GM21717 (cell line): ENCODE results near the gene DCLK3.
A peak's percentile ranks its signal among the peaks of the same experiment; 100 is the strongest.

ENCODE experiments used
- ATAC-seq: cut with Tn5 transposase; IDR thresholded peaks from one replicate; pipeline ENCODE4 v1.9.1; 2021; ENCODE audit warnings: mild to moderate bottlenecking, moderate library complexity; ENCODE audit not compliant: unreplicated experiment

Gene DCLK3

DNA sequence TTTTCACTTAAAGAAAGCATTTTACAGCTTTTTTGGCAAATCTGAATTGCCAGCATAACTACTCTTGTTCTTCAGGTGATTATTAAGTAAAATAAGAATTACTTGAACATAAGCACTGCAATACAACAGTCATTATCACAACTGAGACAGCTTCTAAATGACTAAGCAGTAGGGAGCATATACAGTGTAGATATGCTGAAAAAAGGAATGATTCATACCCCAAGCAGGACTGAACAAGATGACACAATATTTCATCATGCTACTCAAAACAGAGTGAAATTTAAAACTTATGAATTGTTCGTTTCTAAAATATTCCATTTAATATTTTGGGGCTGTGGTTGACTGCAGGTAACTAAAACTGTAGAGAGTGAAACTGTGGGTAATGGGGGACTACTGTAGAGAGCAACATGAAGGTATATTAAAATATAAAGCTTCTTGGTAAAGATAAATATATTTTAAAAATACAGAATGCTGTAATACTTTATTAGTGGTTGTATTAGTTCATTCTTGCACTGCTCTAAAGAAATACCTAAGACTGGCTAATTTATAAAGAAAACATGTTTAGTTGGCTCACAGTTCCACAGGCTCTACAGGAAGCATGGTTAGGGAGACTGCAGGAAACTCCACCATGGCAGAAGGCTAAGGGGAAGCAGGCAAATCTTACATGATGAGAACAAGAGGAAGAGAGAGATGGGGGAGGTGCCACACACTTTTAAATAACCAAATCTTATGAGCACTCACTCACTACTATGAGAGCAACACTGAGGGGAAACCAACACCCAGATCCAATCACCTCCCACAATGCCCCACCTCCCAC is 84.8 kb downstream of the DCLK3 start:
- ATAC-seq = peak; percentile 66

DNA sequence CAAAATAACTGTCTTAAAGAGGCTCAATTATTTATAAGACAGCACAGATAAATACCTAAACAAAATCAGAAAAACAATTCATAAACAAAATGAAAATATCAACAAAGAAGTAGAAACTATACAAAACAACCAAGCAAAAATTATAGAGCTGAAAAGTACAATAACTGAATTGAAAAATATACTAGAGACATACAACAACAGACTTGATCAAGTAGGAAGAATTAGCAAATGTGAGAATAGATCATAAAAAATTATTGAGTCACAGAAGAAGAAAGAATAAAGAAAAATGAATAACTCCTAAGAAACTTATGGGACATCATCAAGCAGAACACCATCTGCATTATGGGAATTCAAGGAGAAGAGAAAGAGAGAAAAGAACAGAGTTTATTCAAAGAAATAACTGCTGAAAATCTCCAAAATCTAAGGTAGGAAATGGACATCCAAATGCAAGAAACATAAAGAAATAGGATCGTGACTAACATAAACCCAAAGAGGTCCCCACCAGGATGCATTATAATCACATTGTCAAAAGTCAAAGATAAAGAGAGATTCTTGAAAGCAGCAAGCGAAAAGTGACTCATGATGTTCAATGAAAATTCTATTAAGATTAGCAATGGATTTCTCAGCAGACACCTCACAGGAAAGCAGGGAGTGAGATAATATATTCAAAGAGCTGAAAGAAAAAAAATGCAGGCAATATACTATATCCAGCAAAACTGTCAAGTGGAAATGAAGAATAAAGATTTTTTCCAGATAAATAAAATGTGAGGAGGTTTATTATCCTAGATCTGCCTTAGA is 85.9 kb downstream of the DCLK3 start:
- no peak for ATAC-seq

DNA sequence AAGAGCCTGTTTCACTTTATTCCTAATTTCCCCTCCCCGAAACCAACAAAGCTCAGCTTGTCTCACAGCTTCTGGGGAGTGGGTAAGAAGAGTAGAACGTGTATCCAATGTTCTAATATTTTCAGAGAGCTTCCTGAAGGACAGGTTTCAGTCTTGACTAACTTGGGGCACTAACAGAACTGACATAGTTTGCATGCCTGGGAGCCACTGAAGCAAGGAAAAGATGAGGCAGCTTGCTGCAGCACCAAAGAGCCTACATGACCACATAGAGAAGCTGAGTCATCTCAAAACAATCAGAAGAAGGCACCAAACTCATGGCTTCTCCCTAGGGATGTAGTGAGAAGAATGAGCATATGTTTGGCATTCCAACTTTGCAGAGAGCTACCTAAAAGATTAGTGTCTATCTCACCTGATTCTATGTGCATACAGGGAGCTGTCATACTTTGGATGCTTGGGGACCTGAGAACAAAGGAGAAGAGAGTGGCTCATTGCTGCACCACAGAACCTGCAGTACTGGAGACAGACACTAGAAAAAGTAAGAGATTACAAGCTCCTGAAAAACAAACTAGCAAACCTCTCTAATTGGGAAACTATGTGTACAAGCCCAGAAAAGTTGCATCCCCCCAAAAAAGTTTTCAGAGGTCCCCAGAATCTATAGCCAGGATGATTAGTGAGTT is 86.9 kb downstream of the DCLK3 start:
- peak; percentile 69 for ATAC-seq

DNA sequence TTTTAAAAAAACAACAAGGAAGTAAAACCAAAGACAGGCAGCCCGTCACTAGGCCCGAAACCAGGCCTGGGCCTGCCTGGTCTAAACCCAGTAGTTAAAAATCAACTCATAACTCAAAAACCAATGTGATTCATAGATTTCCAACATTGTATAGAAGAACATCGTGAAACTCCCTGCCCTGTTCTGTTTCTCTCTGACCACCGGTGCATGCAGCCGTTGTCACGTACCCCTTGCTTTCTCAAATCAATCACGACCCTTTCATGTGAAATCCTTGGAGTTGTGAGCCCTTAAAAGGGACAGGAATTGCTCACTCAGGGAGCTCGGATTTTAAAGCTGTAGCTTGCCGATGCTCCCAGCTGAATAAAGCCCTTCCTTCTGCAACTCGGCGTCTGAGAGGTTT is 89.5 kb downstream of the DCLK3 start:
- no peak for ATAC-seq

DNA sequence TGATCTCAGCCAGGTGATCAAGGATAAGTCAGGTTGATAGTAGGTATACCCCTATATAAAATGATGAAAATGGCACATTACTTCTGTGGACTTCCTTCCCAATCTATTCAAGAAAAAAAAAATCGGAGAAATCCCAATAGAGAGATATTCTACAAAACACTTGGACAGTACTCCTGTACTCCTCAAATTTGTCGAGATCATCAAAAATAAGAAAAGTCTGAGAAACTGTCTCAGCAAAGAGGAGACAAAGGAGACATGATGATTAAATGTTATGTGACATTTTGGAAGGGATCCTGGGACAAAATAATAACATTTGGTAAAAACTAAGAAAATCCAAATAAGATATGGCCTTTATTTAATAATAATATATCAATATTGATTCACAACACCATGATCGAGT is 94.6 kb downstream of the DCLK3 start:
- ATAC-seq = no peak

DNA sequence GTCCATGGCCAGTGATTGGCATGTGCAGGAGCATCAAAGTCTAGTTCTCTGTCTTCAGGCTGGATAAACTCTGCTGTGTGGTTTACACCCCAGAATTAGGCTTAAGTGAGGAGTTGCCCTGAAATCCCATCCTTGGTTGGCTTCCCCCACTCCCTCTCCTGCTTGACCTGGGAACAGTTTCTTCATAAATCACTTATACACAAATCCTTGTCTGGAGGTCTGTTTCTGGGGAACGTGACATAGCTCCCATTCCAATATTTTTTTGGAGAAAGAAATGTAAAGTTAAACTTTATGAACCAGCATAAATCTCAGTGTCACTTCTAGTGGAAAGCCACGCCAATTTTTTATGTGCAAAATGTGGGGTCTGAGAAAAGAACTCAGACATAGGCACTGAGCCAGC is 98.2 kb downstream of the DCLK3 start:
- no peak for ATAC-seq

DNA sequence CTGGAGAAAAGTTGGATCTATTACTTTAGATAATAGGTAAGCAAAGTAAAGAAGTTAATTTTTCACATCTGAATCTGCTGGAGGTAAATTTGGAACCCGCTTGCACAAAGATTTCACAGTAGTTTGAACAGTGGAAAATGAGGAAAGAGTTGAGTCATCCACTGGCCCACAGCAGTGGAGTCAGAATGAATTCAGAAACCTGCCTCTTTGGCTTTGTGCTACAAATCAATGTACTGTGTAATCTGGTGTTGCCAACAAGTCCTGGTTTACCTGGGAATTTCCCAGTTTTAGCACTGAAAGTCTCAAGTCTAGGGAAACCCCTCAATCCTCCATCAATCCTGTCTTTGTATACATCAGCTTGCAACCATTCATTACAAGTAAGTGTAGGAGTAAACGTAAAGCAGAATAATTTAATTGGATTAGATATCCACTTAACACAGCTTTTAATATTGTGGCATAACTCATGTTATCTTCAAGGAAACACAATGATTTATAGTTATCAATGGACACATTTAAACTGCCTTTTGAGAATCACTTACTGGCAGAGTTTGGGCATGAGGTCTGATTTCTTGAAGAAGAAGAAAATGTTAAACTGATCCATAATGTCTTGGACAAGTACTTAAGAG is 100.6 kb downstream of the DCLK3 start:
- peak; percentile 77 for ATAC-seq

DNA sequence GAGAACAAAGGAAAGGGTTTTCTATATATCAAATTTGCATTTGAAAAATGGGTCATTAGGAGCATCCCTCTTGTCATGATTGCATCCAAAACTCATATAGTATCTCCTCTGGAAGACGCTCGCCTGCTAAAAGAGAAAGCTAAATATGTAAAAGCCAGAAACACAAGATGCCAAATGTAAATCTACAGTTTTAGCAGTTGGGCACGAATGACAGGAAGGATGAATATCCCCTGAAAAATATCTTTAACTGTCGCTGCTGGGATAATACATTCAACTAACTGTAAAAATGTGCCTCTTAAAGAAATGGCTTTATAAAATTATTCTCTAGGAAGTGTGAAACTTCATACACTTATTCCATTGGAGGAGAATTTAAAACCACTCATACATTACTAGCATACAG is 101.7 kb downstream of the DCLK3 start:
- ATAC-seq = no peak
